Endothelial cell of umbilical vein (primary cell): ENCODE data around the gene MLANA. TPM values are rescaled to one million over a fixed set of nuclear protein-coding genes. Genes with fewer than 3 reads are reported as not detected.

ENCODE experiments used
- BruUV-seq: library from RNA; stranded (reverse); fragments of 400-500 nt; replicated peaks from 2 replicates; lab custom pipeline; 2021; lab: Mats Ljungman, UMichigan
- CTCF ChIA-PET: fragments of 300-600, 350-600 bp; sonication (Branson Sonifier 250); formaldehyde crosslinking; loops from one replicate; lab custom pipeline; 2021; ENCODE audit warnings: antibody characterized with exemption, inconsistent platforms; lab: Charles Lee
- POLR2A ChIA-PET: fragments of 300-600, 350-600 bp; sonication (Branson Sonifier 250); formaldehyde crosslinking; loops from one replicate; lab custom pipeline; 2021; ENCODE audit warnings: antibody characterized with exemption, inconsistent platforms; lab: Charles Lee
- DNase-seq: peaks from one replicate; pipeline ENCODE4 v3.0.0-alpha.2; 2011; ENCODE audit warnings: low read depth, low spot score
- FAIRE-seq: peaks from 2 replicates; lab custom pipeline; 2011; peaks lifted over from hg19 to GRCh38; lab: Jason Lieb, UNC
- H2AFZ ChIP-seq: 2 replicates; pipeline ENCODE4 v1.6.0; 2012; ENCODE audit warnings: low read depth, low read length, control low read depth, inconsistent platforms
- H3K27ac ChIP-seq: 2 replicates; pipeline ENCODE4 v1.5.1; 2011; ENCODE audit warnings: low read depth, mild to moderate bottlenecking, control low read depth, low read length, moderate library complexity; ENCODE audit not compliant: insufficient read depth
- H3K27me3 ChIP-seq, 2 experiments: 2 replicates each; pipeline versions ENCODE4 v1.6.0 to v1.6.1; 2011; ENCODE audit warnings: low read length in 2 of 2, mixed read lengths in 1 of 2; ENCODE audit not compliant: control insufficient read depth in 2 of 2, insufficient read depth in 2 of 2
- H3K36me3 ChIP-seq, 2 experiments: 2 replicates in 1 of 2; 3 replicates in 1 of 2; pipeline ENCODE4 v1.5.1; 2011; ENCODE audit warnings: low read length in 2 of 2, mild to moderate bottlenecking in 1 of 2, moderate library complexity in 1 of 2; ENCODE audit not compliant: control insufficient read depth in 2 of 2, insufficient read depth in 2 of 2; ENCODE audit errors: extremely low read depth in 1 of 2
- H3K4me1 ChIP-seq: 3 replicates; pipeline ENCODE4 v1.5.1; 2011; ENCODE audit warnings: mild to moderate bottlenecking, low read length; ENCODE audit not compliant: control insufficient read depth, insufficient read depth; ENCODE audit errors: extremely low read depth
- H3K4me2 ChIP-seq: 2 replicates; pipeline ENCODE4 v1.6.1; 2011; ENCODE audit warnings: low read length, control low read depth, mixed read lengths; ENCODE audit not compliant: insufficient read depth
- H3K4me3 ChIP-seq, 3 experiments: fragments of 200-600 bp in 1 of 3; sonication (generic), shearing (Covaris generic) in 1 of 3; replicated peaks in 1 of 3; 2 replicates each; pipeline ENCODE4 v1.5.1; 2011 to 2016; ENCODE audit warnings: control low read depth in 3 of 3, low read length in 3 of 3, mild to moderate bottlenecking in 2 of 3, inconsistent platforms in 1 of 3, low read depth in 1 of 3, moderate library complexity in 1 of 3; ENCODE audit not compliant: insufficient read depth in 1 of 3
- H3K79me2 ChIP-seq: 2 replicates; pipeline ENCODE4 v1.6.0; 2012; ENCODE audit warnings: low read length, inconsistent platforms; ENCODE audit not compliant: control insufficient read depth, insufficient read depth
- H3K9ac ChIP-seq: replicated peaks from 2 replicates; pipeline ENCODE3; 2011; ENCODE audit warnings: low read length, control low read depth; ENCODE audit not compliant: insufficient read depth; ENCODE audit errors: extremely low read depth
- H3K9me1 ChIP-seq: replicated peaks from 3 replicates; pipeline ENCODE4 v1.6.0; 2011; ENCODE audit warnings: mild to moderate bottlenecking, low read length; ENCODE audit not compliant: control insufficient read depth, insufficient read depth; ENCODE audit errors: extremely low read depth
- H3K9me3 ChIP-seq: replicated peaks from 2 replicates; pipeline ENCODE4 v1.5.1; 2012; ENCODE audit warnings: low read length, inconsistent platforms; ENCODE audit not compliant: control insufficient read depth, insufficient read depth
- H4K20me1 ChIP-seq: replicated peaks from 2 replicates; pipeline ENCODE3; 2011; ENCODE audit warnings: mild to moderate bottlenecking, low read length; ENCODE audit not compliant: control insufficient read depth, insufficient read depth; ENCODE audit errors: extremely low read depth
- CTCF ChIP-seq, 2 donors: IDR thresholded peaks; 1 replicate in 1 of 2; 2 replicates in 1 of 2; pipeline ENCODE4 v1.5.1; 2011; ENCODE audit warnings: low read length in 2 of 2, mild to moderate bottlenecking in 2 of 2, moderate library complexity in 2 of 2, control low read depth in 1 of 2, inconsistent platforms in 1 of 2, low read depth in 1 of 2; ENCODE audit not compliant: insufficient read depth in 1 of 2; ENCODE audit errors: extremely low read depth in 1 of 2
- EZH2 ChIP-seq: IDR thresholded peaks from 2 replicates; pipeline ENCODE4 v1.6.1; 2012; ENCODE audit warnings: borderline replicate concordance, low read depth, mild to moderate bottlenecking, moderate library complexity, low read length, inconsistent platforms; ENCODE audit not compliant: severe bottlenecking
- FOS ChIP-seq: IDR thresholded peaks from 2 replicates; pipeline ENCODE4 v1.6.1; 2011; ENCODE audit warnings: mild to moderate bottlenecking, low read length, moderate library complexity, borderline replicate concordance; ENCODE audit not compliant: insufficient read depth
- MAX ChIP-seq: IDR thresholded peaks from 2 replicates; pipeline ENCODE4 v1.6.1; 2011; ENCODE audit not compliant: insufficient read depth, insufficient read length
- POLR2A ChIP-seq: IDR thresholded peaks from 2 replicates; pipeline ENCODE4 v1.6.1; 2012; ENCODE audit warnings: low read depth, mild to moderate bottlenecking, control low read depth, low read length
- POLR2AphosphoS5 ChIP-seq: IDR thresholded peaks from 2 replicates; pipeline ENCODE4 v1.6.1; 2012; ENCODE audit warnings: low read depth, mild to moderate bottlenecking, control low read depth, low read length, moderate library complexity; ENCODE audit not compliant: insufficient read depth
- dilution Hi-C: fragments of 300-500 bp; cut with MboI; formaldehyde crosslinking; loops from one replicate; pipeline ENCODE4 v1.15.0; 2019; ENCODE audit warnings: low sequenced_read_pairs; ENCODE audit not compliant: extremely low pct_ligation_motif_present
- intact Hi-C: fragments of 100-400 bp; cut with micrococcal nuclease; formaldehyde crosslinking; loops from one replicate; pipeline ENCODE4 v1.10.0; 2022
- polyA plus RNA-seq, 4 experiments: library from polyadenylated mRNA; depleted of rRNA in 3 of 4; stranded (reverse) in 3 of 4; unstranded in 1 of 4; fragments of >200 nt; gene quantifications; 2 replicates each; pipeline versions ENCODE4 v1.2.1 to v1.2.3, GENCODE V29; 2011 to 2012; ENCODE audit warnings: missing spikeins in 1 of 4
- total RNA-seq: library from RNA; stranded (reverse); gene quantifications from 2 replicates; pipeline ENCODE4 v1.2.3, GENCODE V29; 2021

Gene MLANA
- total and polyA plus RNA-seq, 2 donors (not counting 3 experiments of a cell fraction or from before 2014, with no cell fraction given), result not detected

GRCh38 chr9:5915438-5915837, 24.7 kb downstream of the MLANA start:
- dilution Hi-C loops (no loop called here), intact Hi-C loops (no loop called here)
- no peak overlapping the region for H3K27ac ChIP-seq
- no TSS peak for BruUV-seq
- DNase-seq, result no peak
- ChIA-PET CTCF (interaction anchor here (0.7 kb wide), 1 partner anchor 139 kb away, joined by 6 read pairs; no protein-coding TSS in a partner anchor), POLR2A (no interaction called here)
- no peak overlapping the region for H3K4me3 ChIP-seq
- H3K27me3 ChIP-seq, result no peaks in the 10 kb centered on the region
- H4K20me1 ChIP-seq, result no peaks in the 10 kb centered on the region
- H3K9ac ChIP-seq, result no peak overlapping the region
- no peaks in the 10 kb centered on the region for H3K4me1 ChIP-seq
- H3K36me3 ChIP-seq, result no peaks in the 10 kb centered on the region
- TF ChIP-seq EZH2, result no peak
- no peak overlapping the region for H2AFZ ChIP-seq
- FAIRE-seq, result no peak
- no peak overlapping the region for H3K4me2 ChIP-seq
- no peaks in the 10 kb centered on the region for H3K79me2 ChIP-seq
- H3K9me3 ChIP-seq, result no peaks in the 10 kb centered on the region
- H3K9me1 ChIP-seq, result no peaks in the 10 kb centered on the region

GRCh38 chr9:5917273-5917672, 26.6 kb downstream of the MLANA start:
- TF ChIP-seq FOS (no peak), MAX (no peak), CTCF (IDR thresholded peaks at IDR 0.05; ENCODE audit: extremely low read depth in 1 of 2, insufficient read depth in 1 of 2, low read depth in 1 of 2, low read length in 2 of 2) (no peak), POLR2AphosphoS5 (no peak), POLR2A (no peak)
- Histone ChIP-seq H3K9me1 (no peaks in the 10 kb centered on the region), H3K4me3 (no peak overlapping the region), H3K27me3 (no peaks in the 10 kb centered on the region), H3K27ac (no peak overlapping the region), H2AFZ (no peak overlapping the region), H3K4me1 (no peaks in the 10 kb centered on the region), H3K9me3 (no peaks in the 10 kb centered on the region), H4K20me1 (no peaks in the 10 kb centered on the region), H3K4me2 (no peak overlapping the region), H3K79me2 (no peaks in the 10 kb centered on the region), H3K9ac (no peak overlapping the region), H3K36me3 (peaks cover 0 to 7% of the 10 kb centered on the region in 2 experiments)
- FAIRE-seq (no peak), DNase-seq (no peak)
- BruUV-seq, result no TSS peak
- ChIA-PET POLR2A (no interaction called here), CTCF (interaction anchor here (1.0 to 1.4 kb wide), 3 partner anchors 31 to 389 kb away, joined by 3 to 4 read pairs (median 4); no protein-coding TSS in a partner anchor)
- intact Hi-C loops (no loop called here), dilution Hi-C loops (no loop called here)
